CD4-positive, alpha-beta memory T cell (primary cell): ENCODE measurements around the gene MFN1. TPM values are rescaled to one million over a fixed set of nuclear protein-coding genes. Genes with fewer than 3 reads are reported as not detected.
A peak's percentile ranks its signal among the peaks of the same experiment; 100 is the strongest.
"Not testable (repeated sequence)": the region's sequence is repeated elsewhere in the genome, so short reads cannot be mapped to it uniquely, and the experiment has no call there.

Experiments
- CTCF ChIA-PET: fragments of 350-600 bp; sonication (Branson Sonifier 250); formaldehyde crosslinking; loops from one replicate; lab custom pipeline; 2021; ENCODE audit warnings: inconsistent platforms; ENCODE audit not compliant: partially characterized antibody; lab: Charles Lee
- POLR2A ChIA-PET: fragments of 350-600 bp; sonication (Branson Sonifier 250); formaldehyde crosslinking; loops from one replicate; lab custom pipeline; 2021; ENCODE audit not compliant: partially characterized antibody; lab: Charles Lee
- DNase-seq, 5 donors: peaks; one replicate each; pipeline versions ENCODE4 v3.0.0 to v3.0.0-alpha.2; 2020 to 2022; ENCODE audit warnings: mixed read lengths in 1 of 5
- H3K27ac ChIP-seq: one replicate; pipeline ENCODE4 v1.7.0; 2013; ENCODE audit warnings: low read depth, low read length
- H3K27me3 ChIP-seq: 2 replicates; pipeline ENCODE4 v1.7.0; 2013; ENCODE audit warnings: mild to moderate bottlenecking, low read length, moderate library complexity; ENCODE audit not compliant: insufficient read depth
- H3K36me3 ChIP-seq: 2 replicates; pipeline ENCODE4 v1.7.0; 2013; ENCODE audit warnings: mild to moderate bottlenecking, low read length, moderate library complexity; ENCODE audit not compliant: insufficient read depth
- H3K4me1 ChIP-seq: 2 replicates; pipeline ENCODE4 v1.7.0; 2013; ENCODE audit warnings: mild to moderate bottlenecking, low read length, moderate library complexity; ENCODE audit not compliant: insufficient read depth
- H3K4me3 ChIP-seq, 2 donors: one replicate each; pipeline ENCODE4 v1.7.0; 2013; ENCODE audit warnings: low read length in 2 of 2, mild to moderate bottlenecking in 1 of 2
- H3K9me3 ChIP-seq, 2 donors: one replicate each; pipeline ENCODE4 v1.7.0; 2013; ENCODE audit warnings: low read length in 2 of 2, control low read depth in 1 of 2; ENCODE audit not compliant: control insufficient read depth in 1 of 2
- H3K27ac Mint-ChIP-seq, 7 donors: one replicate each; pipeline ENCODE4 v1.8.0; 2020 to 2021; ENCODE audit warnings: mixed read lengths in 7 of 7, mild to moderate bottlenecking in 6 of 7, inconsistent platforms in 3 of 7, moderate library complexity in 3 of 7
- H3K27me3 Mint-ChIP-seq, 2 donors: one replicate each; pipeline ENCODE4 v1.8.0; 2020 to 2021; ENCODE audit warnings: mixed read lengths in 2 of 2
- H3K36me3 Mint-ChIP-seq, 2 donors: one replicate each; pipeline ENCODE4 v1.8.0; 2020 to 2021; ENCODE audit warnings: mixed read lengths in 2 of 2, inconsistent platforms in 1 of 2, mild to moderate bottlenecking in 1 of 2
- H3K4me1 Mint-ChIP-seq, 4 donors: one replicate each; pipeline ENCODE4 v1.8.0; 2020 to 2021; ENCODE audit warnings: mixed read lengths in 4 of 4, mild to moderate bottlenecking in 1 of 4
- H3K4me3 Mint-ChIP-seq, 8 donors: one replicate each; pipeline ENCODE4 v1.8.0; 2020 to 2021; ENCODE audit warnings: mixed read lengths in 8 of 8, mild to moderate bottlenecking in 7 of 8, moderate library complexity in 6 of 8, inconsistent platforms in 3 of 8
- H3K9me3 Mint-ChIP-seq, 8 donors: one replicate each; pipeline ENCODE4 v1.8.0; 2020 to 2021; ENCODE audit warnings: mixed read lengths in 8 of 8, mild to moderate bottlenecking in 5 of 8, inconsistent platforms in 3 of 8, moderate library complexity in 1 of 8
- intact Hi-C: fragments of 100-400 bp; cut with micrococcal nuclease; formaldehyde crosslinking; loops from one replicate; pipeline ENCODE4 v1.15.1; 2023
- polyA plus RNA-seq, 2 donors: library from polyadenylated mRNA; unstranded; fragments of 300-500 nt; fragmentation: Illumina TruSeq; gene quantifications; one replicate each; pipeline ENCODE4 v1.2.3, GENCODE V29; 2021
- total RNA-seq, 2 experiments: library from RNA; stranded (reverse); gene quantifications; one replicate each; pipeline ENCODE4 v1.2.3, GENCODE V29; 2021

MFN1 gene
- total and polyA plus RNA-seq, 4 experiments from 2014 or later = 8.3 to 58.3 (median 32.6) TPM

DNA sequence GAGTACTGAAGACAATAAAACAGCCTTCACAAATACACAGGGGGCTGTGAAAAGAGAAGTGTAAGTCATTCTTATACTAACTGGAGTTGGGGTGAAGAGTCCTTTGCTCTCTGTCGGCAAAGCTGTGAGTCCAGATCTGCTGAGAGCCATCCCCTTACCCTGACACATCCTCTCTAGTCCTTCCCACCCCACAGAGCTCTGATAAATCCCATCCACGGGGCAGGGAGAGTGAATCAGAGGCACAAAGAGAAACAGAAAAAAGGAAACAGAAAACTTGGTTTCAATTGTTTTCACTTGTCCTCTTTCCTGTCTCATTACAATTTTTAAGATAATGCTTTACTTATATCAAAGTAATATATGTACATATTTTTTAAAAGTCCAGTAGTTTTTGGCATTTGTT, 42.9 kb upstream of the MFN1 start:
- H3K27me3 Mint-ChIP-seq = peaks cover 0 to 2% of the 10 kb centered on the region in 2 donors
- no peaks in the 10 kb centered on the region for H3K9me3 ChIP-seq
- intact Hi-C loops = no loop called here
- peaks cover 0 to 1% (median 0%) of the 10 kb centered on the region in 4 donors for H3K4me1 Mint-ChIP-seq
- no peak overlapping the region for H3K27ac ChIP-seq
- no peak for DNase-seq
- ChIA-PET POLR2A (no interaction called here), CTCF (no interaction called here)
- no peaks in the 10 kb centered on the region for H3K9me3 Mint-ChIP-seq
- no peaks in the 10 kb centered on the region for H3K36me3 ChIP-seq
- H3K4me3 ChIP-seq = no peak overlapping the region
- H3K27ac Mint-ChIP-seq = no peak overlapping the region
- H3K4me1 ChIP-seq = no peaks in the 10 kb centered on the region
- H3K36me3 Mint-ChIP-seq = no peaks in the 10 kb centered on the region
- H3K27me3 ChIP-seq = no peaks in the 10 kb centered on the region
- no peak overlapping the region for H3K4me3 Mint-ChIP-seq

DNA sequence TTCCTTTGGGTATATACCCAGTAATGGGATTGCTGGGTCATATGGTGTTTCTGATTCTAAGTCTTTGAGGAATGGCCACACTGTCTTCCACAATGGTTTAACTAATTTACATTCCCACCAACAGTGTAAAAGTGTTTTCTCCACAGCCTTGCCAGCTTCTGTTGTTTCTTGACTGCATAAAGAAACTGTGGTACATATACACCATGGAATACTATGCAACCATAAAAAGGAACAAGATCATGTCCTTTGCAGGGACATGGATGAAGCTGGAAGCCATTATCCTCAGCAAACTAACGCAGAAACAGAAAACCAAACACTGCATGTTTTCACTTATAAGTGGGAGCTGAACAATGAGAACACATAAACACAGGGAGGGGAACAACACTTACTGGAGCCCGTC, 40.1 kb upstream of the MFN1 start:
- H3K27ac Mint-ChIP-seq = peak overlapping the region in 1 of 7 donors; percentile 71
- H3K36me3 ChIP-seq, H3K4me1 Mint-ChIP-seq, H3K27ac ChIP-seq, intact Hi-C loops, POLR2A ChIA-PET, CTCF ChIA-PET, H3K36me3 Mint-ChIP-seq, H3K27me3 ChIP-seq, H3K27me3 Mint-ChIP-seq, H3K4me3 Mint-ChIP-seq, H3K9me3 ChIP-seq, H3K9me3 Mint-ChIP-seq, H3K4me3 ChIP-seq, H3K4me1 ChIP-seq, DNase-seq: not testable (repeated sequence)

DNA sequence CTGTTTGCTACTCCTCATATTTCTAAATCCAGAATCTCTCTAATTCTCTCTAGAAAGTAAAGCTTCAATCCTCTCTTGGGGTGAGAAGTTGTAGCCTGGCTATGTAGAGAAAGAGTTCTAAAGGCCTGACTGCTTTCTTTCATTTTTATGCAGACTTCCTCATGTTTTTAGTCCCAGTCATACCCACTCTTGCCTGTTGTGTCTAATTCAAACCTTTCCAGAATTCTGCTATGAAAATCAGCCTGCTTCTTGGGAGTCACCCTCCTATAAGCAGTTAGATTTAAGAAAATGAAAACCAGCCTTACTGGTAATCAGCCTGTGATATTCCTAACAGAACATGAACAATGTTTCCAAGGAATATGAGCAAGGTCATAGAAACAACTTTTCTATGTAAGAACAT, 39.5 kb upstream of the MFN1 start:
- ChIA-PET CTCF (no interaction called here), POLR2A (no interaction called here)
- H3K9me3 ChIP-seq = no peaks in the 10 kb centered on the region
- Mint-ChIP-seq H3K27me3 (peaks cover 0 to 2% of the 10 kb centered on the region in 2 donors), H3K4me3 (no peak overlapping the region), H3K36me3 (no peaks in the 10 kb centered on the region), H3K27ac (no peak overlapping the region), H3K4me1 (peaks cover 0 to 1% (median 0%) of the 10 kb centered on the region in 4 donors), H3K9me3 (no peaks in the 10 kb centered on the region)
- H3K4me3 ChIP-seq = no peak overlapping the region
- intact Hi-C loops = no loop called here
- no peaks in the 10 kb centered on the region for H3K36me3 ChIP-seq
- no peak overlapping the region for H3K27ac ChIP-seq
- H3K4me1 ChIP-seq = no peaks in the 10 kb centered on the region
- no peak for DNase-seq
- no peaks in the 10 kb centered on the region for H3K27me3 ChIP-seq

DNA sequence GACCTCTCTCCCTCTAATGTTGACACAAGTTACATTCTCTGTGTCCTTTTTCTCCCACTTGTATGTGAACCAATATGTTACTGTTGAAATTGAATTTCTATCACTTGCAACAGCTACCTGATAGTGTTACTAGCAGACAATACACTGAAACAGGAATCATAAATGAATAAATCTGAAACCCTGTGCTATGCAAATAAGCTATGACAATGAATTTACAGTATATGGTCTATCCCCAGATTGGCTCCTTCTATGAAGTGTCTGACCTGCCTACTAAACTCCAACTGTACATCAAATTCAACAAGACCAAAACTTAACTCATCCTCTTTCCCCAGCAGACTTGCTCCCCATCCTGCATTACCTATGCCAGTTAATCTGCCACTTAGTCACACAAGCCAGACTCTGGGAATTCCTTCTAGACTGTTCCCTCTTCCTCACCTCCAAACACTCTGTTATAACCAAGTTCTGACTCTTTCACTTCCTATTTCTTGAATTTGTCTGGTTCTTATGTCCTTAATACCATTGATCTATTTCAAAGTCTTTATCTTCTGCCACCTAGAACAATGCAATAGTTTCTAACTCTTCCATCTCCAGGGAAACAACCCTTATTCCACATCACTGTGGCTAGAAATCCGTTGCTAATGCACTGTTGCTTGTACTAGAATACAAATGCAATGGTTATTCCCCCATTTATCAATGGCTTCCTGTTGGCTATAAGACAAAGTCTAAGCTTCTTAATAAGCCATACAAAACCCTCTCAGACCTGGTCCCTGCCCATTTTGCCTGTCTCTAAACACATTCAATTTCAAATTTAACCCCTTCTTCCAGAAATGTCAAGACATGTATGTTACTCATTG, 38.1 kb upstream of the MFN1 start:
- intact Hi-C loops = no loop called here
- CTCF ChIA-PET = interaction anchor here (1.1 to 1.3 kb wide), 3 partner anchors 12 to 340 kb away, joined by 3 to 4 read pairs (median 3); no protein-coding TSS in a partner anchor
- H3K36me3 Mint-ChIP-seq = no peaks in the 10 kb centered on the region
- H3K36me3 ChIP-seq = no peaks in the 10 kb centered on the region
- DNase-seq = no peak
- H3K4me1 ChIP-seq = no peaks in the 10 kb centered on the region
- H3K27me3 ChIP-seq = no peaks in the 10 kb centered on the region
- H3K4me3 Mint-ChIP-seq = no peak overlapping the region
- no peaks in the 10 kb centered on the region for H3K9me3 Mint-ChIP-seq
- no peak overlapping the region for H3K27ac ChIP-seq
- H3K27ac Mint-ChIP-seq = no peak overlapping the region
- H3K27me3 Mint-ChIP-seq = peaks cover 0 to 2% of the 10 kb centered on the region in 2 donors
- H3K9me3 ChIP-seq = no peaks in the 10 kb centered on the region
- peaks cover 0 to 1% (median 0%) of the 10 kb centered on the region in 4 donors for H3K4me1 Mint-ChIP-seq
- H3K4me3 ChIP-seq = no peak overlapping the region
- POLR2A ChIA-PET = no interaction called here

DNA sequence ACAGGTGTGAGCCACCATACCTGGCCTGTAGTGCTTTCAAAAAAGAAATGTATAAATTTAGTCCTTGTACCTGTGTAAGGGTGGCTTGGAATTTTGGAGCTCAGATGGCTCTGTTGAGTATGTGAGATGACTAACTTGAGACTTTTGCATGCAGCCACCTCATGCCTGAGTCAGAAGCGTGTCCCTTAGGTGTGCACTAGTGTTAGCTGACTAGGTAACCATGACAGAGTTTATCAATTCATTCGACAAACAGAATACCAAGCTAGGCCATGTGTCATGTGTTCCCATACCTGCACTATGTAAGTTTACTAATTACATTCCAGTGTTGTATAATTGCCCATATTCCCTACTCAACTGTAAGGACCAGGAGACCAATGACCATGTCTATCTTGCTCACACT, 28.6 kb upstream of the MFN1 start:
- POLR2A ChIA-PET = interaction anchor here (1.1 to 1.9 kb wide), 3 partner anchors 29 to 248 kb away, joined by 3 to 10 read pairs (median 4); partner anchors contain the start of genes MFN1, PIK3CA and ZMAT3

DNA sequence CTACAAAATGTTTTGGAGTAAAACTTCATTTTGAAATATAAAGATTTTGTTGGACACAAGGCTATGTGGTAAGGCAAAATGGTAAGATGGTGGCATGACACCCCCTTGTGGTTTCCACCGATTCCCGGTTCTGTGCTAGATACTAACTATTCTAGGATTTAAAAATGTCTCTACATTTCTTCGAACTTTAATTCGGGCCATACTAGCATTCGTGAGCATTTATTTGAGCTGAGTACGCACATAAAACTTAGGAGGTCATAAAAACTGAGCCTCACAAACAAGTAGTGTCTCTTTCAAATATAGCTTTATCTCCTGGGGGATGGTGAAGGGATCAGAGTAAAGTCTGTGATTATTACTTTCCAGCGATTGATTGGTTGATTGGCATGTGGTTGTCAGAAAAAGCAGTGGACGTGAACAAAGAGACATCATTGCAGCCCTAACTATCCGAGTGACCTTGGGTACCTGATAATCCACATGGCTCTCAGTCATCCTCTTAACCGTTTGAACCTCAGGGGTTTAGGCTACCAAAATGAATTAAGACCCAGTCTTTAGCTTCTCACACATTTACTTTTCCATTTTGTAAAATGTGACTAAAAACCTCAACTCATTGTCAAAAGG, 25.7 kb upstream of the MFN1 start:
- DNase-seq = peak in 1 of 5 donors; percentile 3

More for the DNA sequence above, 28.6 kb upstream of the MFN1 start:
- no peak overlapping the region for H3K27ac ChIP-seq
- no peak overlapping the region for H3K4me3 ChIP-seq
- no peaks in the 10 kb centered on the region for H3K36me3 ChIP-seq
- no peak for DNase-seq
- CTCF ChIA-PET = interaction anchor here (8.5 to 9.3 kb wide), 2 partner anchors 172 to 303 kb away, joined by 80 to 88 read pairs; partner anchors contain the start of gene PIK3CA
- peaks cover 17 to 31% (median 23%) of the 10 kb centered on the region in 4 donors for H3K4me1 Mint-ChIP-seq
- H3K4me3 Mint-ChIP-seq = peak overlapping the region in 1 of 8 donors; percentile 44
- H3K9me3 Mint-ChIP-seq = peaks cover 0 to 1% (median 0%) of the 10 kb centered on the region in 8 donors
- H3K36me3 Mint-ChIP-seq = peaks cover 0 to 6% of the 10 kb centered on the region in 2 donors
- H3K9me3 ChIP-seq = no peaks in the 10 kb centered on the region
- intact Hi-C loops = no loop called here
- H3K27me3 Mint-ChIP-seq = no peaks in the 10 kb centered on the region
- peaks cover 21% of the 10 kb centered on the region for H3K4me1 ChIP-seq
- H3K27me3 ChIP-seq = no peaks in the 10 kb centered on the region
- no peak overlapping the region for H3K27ac Mint-ChIP-seq

More for the DNA sequence above, 25.7 kb upstream of the MFN1 start:
- peaks cover 0 to 1% (median 0%) of the 10 kb centered on the region in 8 donors for H3K9me3 Mint-ChIP-seq
- Histone ChIP-seq H3K36me3 (no peaks in the 10 kb centered on the region), H3K27me3 (no peaks in the 10 kb centered on the region), H3K27ac (peak overlapping the region; percentile 98), H3K9me3 (no peaks in the 10 kb centered on the region), H3K4me3 (peak overlapping the region in 1 of 2 donors; percentile 83), H3K4me1 (peaks cover 32% of the 10 kb centered on the region)
- intact Hi-C loops = loop anchor here (1.0 to 5.0 kb wide), 4 partner anchors 124 to 1281 kb away; partner anchors contain the start of gene TTC14
- ChIA-PET CTCF (interaction anchor here (0.8 to 9.3 kb wide), 23 partner anchors 10 to 886 kb away, joined by 3 to 80 read pairs (median 4); partner anchors contain the start of genes ACTL6A, PIK3CA and ZMAT3), POLR2A (interaction anchor here (1.1 to 2.0 kb wide), 3 partner anchors 26 to 306 kb away, joined by 4 to 29 read pairs (median 7); partner anchors contain the start of genes MFN1 and PIK3CA)
- H3K4me3 Mint-ChIP-seq = peak overlapping the region; percentile 81 to 96 (median 87)
- H3K27ac Mint-ChIP-seq = peak overlapping the region; percentile 85 to 94 (median 89)
- H3K27me3 Mint-ChIP-seq = no peaks in the 10 kb centered on the region
- peaks cover 0 to 18% of the 10 kb centered on the region in 2 donors for H3K36me3 Mint-ChIP-seq
- H3K4me1 Mint-ChIP-seq = peaks cover 24 to 39% (median 31%) of the 10 kb centered on the region in 4 donors
